GM23338 (cell line): ENCODE measurements around the gene SCN9A.

Experiments used
- JUNB ChIP-seq: IDR thresholded peaks from one replicate; pipeline ENCODE4 v1.6.1; 2016; ENCODE audit warnings: antibody characterized with exemption; ENCODE audit not compliant: unreplicated experiment
- TF ChIP-seq, protein P1 (sequence below), 2 experiments: fragments of 200-600 bp in 1 of 2; sonication (generic) in 1 of 2; conservative IDR thresholded peaks; 2 replicates each; pipeline versions ENCODE4 v1.5.1 to v1.6.1; 2016 to 2017; ENCODE audit warnings: antibody characterized with exemption in 2 of 2, low read depth in 2 of 2, mild to moderate bottlenecking in 2 of 2, moderate library complexity in 1 of 2

DNA sequence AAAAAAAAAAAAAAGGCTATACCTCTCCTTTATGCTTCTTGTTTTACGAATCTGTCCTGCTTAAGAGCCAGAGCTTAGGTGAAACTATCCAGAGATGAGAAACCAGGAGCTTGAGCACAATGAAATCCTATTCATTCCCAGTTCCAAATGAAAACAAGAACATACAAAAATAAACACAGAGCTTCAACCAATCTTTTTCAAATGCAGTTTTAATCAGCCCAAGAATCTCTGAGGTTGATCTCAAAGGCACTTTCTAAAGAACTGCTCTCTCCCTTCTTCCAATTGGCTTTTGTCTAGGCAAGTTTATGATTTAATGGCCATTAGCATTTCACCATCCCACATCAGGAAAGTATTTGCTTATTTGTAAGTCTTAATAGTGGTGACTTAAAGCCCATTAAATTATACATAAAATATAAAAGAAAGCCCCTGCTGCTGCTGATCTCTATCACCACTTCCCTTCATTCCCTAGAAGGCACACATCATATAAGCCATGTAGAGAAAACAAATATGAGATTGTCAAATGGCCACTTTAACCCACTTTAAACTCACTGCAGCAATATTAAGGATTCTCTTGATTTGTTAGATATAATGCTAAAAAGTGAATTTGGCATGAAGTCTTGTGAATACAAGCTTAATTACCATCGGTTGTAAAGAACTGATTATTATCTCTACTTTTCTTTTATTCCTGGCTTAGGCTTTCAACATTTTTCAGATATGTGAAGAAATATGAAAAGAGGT lies 29.3 kb upstream of the SCN9A start:
- TF ChIP-seq, protein P1, sequence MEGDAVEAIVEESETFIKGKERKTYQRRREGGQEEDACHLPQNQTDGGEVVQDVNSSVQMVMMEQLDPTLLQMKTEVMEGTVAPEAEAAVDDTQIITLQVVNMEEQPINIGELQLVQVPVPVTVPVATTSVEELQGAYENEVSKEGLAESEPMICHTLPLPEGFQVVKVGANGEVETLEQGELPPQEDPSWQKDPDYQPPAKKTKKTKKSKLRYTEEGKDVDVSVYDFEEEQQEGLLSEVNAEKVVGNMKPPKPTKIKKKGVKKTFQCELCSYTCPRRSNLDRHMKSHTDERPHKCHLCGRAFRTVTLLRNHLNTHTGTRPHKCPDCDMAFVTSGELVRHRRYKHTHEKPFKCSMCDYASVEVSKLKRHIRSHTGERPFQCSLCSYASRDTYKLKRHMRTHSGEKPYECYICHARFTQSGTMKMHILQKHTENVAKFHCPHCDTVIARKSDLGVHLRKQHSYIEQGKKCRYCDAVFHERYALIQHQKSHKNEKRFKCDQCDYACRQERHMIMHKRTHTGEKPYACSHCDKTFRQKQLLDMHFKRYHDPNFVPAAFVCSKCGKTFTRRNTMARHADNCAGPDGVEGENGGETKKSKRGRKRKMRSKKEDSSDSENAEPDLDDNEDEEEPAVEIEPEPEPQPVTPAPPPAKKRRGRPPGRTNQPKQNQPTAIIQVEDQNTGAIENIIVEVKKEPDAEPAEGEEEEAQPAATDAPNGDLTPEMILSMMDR (conservative IDR thresholded peaks at IDR 0.05; ENCODE audit: low read depth in 2 of 2): no peak
- TF ChIP-seq JUNB: no peak
